ENCODE results near the gene ADGB.
"Not testable (repeated sequence)": the region's sequence is repeated elsewhere in the genome, so short reads cannot be mapped to it uniquely, and the experiment has no call there.

The ADGB gene

DNA sequence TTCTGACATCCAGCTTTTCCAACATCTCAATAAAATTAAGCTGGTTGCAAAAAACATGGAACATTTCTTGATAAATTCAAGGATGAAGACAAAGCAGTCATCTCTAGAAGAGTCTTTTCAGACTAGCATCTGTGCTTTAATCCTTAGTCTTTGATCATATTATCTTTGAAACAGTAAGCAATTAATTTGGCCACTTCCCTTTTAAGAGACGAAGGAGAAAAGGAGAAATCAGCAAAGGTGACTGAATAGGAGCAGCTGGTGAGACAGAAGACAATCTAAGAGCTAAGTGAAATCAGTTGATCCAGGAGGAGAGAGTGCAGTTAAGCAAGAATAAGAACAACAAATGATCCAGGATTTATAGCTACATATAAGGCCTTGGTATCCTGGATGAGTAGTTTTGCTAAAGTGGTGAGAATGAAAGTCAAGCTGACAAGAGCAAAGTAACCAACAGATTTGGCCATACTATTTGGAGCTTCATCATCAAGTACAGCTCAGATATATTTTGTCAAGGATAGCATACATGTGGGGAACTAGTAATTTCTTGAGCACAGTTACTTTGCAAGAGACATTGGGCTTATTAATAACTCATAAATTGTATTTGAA, 215.5 kb downstream of the ADGB start:
- peak; percentile 41 for DNase-seq (ENCODE audit: low read depth)
- TF ChIP-seq, protein P1, sequence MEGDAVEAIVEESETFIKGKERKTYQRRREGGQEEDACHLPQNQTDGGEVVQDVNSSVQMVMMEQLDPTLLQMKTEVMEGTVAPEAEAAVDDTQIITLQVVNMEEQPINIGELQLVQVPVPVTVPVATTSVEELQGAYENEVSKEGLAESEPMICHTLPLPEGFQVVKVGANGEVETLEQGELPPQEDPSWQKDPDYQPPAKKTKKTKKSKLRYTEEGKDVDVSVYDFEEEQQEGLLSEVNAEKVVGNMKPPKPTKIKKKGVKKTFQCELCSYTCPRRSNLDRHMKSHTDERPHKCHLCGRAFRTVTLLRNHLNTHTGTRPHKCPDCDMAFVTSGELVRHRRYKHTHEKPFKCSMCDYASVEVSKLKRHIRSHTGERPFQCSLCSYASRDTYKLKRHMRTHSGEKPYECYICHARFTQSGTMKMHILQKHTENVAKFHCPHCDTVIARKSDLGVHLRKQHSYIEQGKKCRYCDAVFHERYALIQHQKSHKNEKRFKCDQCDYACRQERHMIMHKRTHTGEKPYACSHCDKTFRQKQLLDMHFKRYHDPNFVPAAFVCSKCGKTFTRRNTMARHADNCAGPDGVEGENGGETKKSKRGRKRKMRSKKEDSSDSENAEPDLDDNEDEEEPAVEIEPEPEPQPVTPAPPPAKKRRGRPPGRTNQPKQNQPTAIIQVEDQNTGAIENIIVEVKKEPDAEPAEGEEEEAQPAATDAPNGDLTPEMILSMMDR (IDR thresholded peaks at IDR 0.05; ENCODE audit: low read length, missing control alignments): no peak
- H3K4me3 ChIP-seq (replicated peaks; ENCODE audit: low read depth, low read length): no peak overlapping the region

DNA sequence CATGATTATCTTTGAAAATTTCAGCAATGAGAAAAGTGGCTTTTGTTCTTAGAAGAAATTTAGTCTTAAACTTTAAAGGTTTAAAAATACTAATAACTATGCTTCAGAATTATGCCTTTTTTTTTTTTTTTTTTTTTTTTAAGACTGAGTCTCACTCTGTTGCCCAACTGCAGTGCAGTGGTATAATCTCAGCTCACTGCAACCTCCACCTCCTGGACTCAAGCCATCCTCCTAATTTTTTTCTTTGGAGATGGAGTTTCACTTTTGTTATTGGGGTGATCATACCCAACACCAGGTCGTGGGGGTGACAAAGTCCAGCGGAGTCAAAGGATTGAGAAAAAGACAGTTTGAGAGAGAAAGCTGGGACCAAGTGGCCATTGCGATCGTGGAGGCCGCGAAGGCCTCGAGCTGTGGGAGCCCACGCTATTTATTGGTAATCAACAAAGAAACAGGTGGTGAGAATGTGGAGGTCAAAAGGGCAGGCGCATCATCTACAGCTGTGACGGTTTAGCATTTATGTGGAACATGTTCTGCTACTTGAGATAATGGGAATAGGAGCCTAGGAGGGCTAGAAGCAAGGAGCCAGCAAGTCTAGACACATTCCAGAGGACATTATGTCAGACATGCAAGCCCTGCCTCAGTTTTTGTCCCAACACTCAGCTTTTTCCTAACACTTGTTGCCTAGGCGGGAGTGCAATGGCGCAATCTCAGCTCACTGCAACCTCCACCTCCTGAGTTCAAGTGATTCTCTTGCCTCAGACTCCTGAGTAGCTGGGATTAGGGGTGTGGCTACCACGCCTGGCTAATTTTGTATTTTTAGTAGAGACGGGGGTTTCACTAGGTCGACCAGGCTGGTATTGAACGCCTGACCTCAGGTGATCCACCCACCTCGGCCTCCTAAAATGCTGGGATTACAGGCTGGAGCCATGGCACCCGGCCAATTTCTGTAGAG, 217.0 kb downstream of the ADGB start:
- H3K4me3 ChIP-seq (replicated peaks; ENCODE audit: low read depth, low read length): not testable (repeated sequence)
- DNase-seq (ENCODE audit: low read depth): peak; percentile 37

DNA sequence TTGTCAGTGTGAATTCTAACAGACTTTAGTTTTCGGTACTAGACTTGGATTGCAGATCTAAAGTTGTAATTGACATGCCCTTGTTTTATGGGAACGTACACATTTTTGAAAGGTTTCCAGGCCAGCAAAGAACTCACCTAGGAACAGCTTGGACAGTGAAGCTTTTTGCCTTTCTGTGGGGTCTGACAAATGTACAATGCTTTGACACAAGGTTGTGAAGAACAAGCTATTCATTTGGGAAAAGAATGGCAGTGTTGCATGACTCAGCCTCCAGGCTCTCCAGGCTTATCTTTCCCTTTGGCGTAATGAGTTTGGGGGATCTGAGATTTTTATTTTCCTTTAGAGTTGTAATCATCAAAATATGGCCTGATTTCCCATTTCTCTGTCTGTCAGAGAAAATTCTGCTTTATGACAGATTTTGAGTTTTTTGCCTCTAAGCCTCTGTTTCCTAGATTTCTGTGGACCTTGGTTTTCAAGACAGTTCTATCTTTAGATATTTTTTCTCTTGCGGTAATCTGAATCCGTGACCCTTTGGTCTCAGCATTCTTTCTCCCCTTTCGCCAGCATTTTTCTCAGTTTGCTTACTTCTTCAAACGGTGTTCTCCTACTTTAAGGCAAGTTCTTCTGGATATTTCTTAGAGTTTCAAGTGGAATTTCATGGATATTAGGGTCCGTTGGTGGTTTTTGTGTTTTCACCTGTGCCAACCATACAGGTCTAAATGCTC, 221.0 kb downstream of the ADGB start:
- TF ChIP-seq, protein P1 (IDR thresholded peaks at IDR 0.05; ENCODE audit: low read length, missing control alignments): no peak
- peak; percentile 75 for DNase-seq (ENCODE audit: low read depth)

DNA sequence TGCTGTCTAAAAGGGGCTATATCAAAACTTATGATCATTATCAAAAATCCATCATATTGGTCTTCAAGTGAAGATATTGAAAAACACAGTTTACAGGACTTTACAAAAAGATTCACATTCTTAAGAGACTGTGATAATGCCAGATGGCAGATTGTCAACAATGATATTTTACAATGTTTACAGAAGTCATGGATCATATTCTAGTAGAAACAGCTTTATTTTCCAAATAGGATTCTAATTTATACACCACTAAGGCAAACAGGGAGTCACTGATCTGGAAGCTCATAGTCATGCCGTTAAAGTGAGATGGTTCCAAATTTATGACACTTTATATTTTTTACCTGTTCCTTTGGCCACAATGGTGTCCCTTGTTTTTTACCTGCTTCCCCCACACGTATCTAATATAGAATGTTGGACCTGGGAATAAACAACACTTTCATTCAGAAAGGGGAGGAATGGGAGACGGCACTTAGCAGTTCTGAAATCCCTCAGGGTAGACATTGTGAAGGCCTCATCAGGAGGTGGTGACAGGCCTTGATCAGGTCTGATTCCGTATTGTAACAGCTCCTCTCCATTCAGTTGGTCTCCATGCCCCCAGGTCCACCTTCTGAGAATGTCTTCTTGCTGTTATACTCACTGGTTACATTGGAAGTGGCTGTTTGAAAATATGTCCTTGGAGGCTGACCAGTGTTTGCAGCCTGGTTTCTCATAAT, 228.6 kb downstream of the ADGB start:
- no peak for DNase-seq (ENCODE audit: low read depth)
- no peak overlapping the region for H3K4me3 ChIP-seq (replicated peaks; ENCODE audit: low read depth, low read length)
- TF ChIP-seq, protein P1 (IDR thresholded peaks at IDR 0.05; ENCODE audit: low read length, missing control alignments): no peak

More for the DNA sequence above, 221.0 kb downstream of the ADGB start:
- no peak overlapping the region for H3K4me3 ChIP-seq (replicated peaks; ENCODE audit: low read depth, low read length)

DNA sequence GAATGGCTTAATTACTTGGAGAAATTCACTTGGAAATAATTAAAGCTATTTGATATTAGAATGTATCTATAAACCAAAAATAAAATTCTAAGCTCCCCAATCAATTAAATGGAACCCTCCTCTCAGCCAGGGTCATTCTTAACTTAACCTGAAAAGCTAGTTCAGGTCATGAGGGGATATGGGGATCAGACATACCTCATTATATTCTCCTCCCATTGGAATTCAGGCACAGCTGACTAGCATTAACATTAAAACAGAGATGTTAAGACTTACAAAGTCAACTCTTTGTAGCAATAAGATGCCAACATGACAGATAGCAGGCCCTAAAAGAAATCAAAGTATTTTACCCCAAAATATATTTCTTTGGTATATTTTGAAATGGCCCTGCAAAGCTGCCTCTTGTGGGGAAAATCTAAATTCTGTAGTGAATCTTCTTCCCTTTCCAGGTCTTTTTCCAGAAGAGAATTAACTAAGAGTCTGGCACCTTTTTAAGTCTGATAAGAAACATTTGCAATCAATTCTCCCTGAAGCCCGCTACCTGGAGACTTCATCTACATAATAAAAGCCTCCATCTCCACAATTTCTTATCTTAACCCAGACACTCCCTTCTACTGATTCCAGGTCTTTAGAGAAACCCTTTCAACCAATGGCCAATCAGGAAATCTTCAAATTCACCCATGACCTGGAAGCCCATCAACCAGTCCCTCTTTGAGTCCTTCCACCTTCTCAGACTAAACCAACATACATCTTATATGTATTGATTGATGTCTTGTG, 231.2 kb downstream of the ADGB start:
- H3K4me3 ChIP-seq (replicated peaks; ENCODE audit: low read depth, low read length): no peak overlapping the region
- TF ChIP-seq, protein P1 (IDR thresholded peaks at IDR 0.05; ENCODE audit: low read length, missing control alignments): no peak
- no peak for DNase-seq (ENCODE audit: low read depth)

DNA sequence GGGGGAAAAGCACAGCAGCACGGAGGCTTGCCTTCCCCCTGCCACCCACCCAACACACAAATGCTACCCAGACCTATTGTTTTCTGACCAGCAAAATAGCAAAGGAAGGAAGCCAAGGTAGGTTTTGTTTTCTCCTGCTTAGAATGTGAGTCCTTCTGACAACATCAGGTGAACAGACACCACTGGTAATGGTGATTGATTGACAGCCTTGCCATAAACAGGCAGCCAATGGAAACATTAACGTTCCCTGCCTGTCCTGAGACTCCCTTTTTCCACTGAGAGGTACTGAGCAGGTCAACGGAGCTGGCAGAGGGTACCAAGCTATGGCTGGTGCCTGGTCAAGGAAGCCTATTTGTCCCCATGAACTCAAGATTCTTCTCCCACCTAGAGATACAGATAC, 234.4 kb downstream of the ADGB start:
- DNase-seq (ENCODE audit: low read depth): no peak
- TF ChIP-seq, protein P1 (IDR thresholded peaks at IDR 0.05; ENCODE audit: low read length, missing control alignments): no peak
- no peak overlapping the region for H3K4me3 ChIP-seq (replicated peaks; ENCODE audit: low read depth, low read length)

Data from fibroblast of pulmonary artery (primary cell).